GM12878 (cell line): ENCODE results near the gene SAPCD2. TPM values are rescaled to one million over a fixed set of nuclear protein-coding genes. Genes with fewer than 3 reads are reported as not detected.

ENCODE experiments used
- ATAC-seq: fragments of 200-7000 bp; cut with Tn5 transposase; 3 replicates; pipeline ENCODE4 v1.9.1; 2020; ENCODE audit warnings: mild to moderate bottlenecking, moderate library complexity
- BruUV-seq: library from RNA; stranded (reverse); fragments of 400-500 nt; replicated peaks from 2 replicates; lab custom pipeline; 2021; lab: Mats Ljungman, UMichigan
- CTCF ChIA-PET: fragments of 300-600 bp; sonication (Branson Sonifier 250); formaldehyde crosslinking; extraction: SDS; loops from one replicate; lab custom pipeline; 2021; ENCODE audit warnings: inconsistent platforms; lab: Yijun Ruan, JAX
- POLR2A ChIA-PET: fragments of 350-600 bp; formaldehyde crosslinking; extraction: SDS; loops from one replicate; lab custom pipeline; 2021; ENCODE audit warnings: inconsistent platforms; lab: Charles Lee
- RAD21 ChIA-PET: fragments of 300-600 bp; sonication (Branson Sonifier 250); formaldehyde crosslinking; loops from one replicate; lab custom pipeline; 2023; ENCODE audit warnings: antibody characterized with exemption; ENCODE audit not compliant: unreplicated experiment; lab: Charles Lee
- SMC1A ChIA-PET: fragments of 300-600 bp; sonication (Branson Sonifier 250); formaldehyde crosslinking; loops from one replicate; lab custom pipeline; 2023; ENCODE audit not compliant: unreplicated experiment, uncharacterized antibody; lab: Charles Lee
- DNase-seq: peaks from one replicate; pipeline ENCODE4 v3.0.0-alpha.2; 2011; ENCODE audit warnings: low read depth, low spot score
- FAIRE-seq: peaks from 3 replicates; lab custom pipeline; 2011; peaks lifted over from hg19 to GRCh38; lab: Jason Lieb, UNC
- H2AFZ ChIP-seq: 2 replicates; pipeline ENCODE4 v1.6.0; 2011; ENCODE audit warnings: low read depth, low read length, control low read depth; ENCODE audit not compliant: control insufficient read depth
- H3K27ac ChIP-seq: 2 replicates; pipeline ENCODE4 v1.5.1; 2011; ENCODE audit warnings: control low read depth; ENCODE audit not compliant: control insufficient read depth, insufficient read depth
- H3K27me3 ChIP-seq, 2 experiments: replicated peaks in 1 of 2; 2 replicates each; pipeline versions ENCODE4 v1.6.0 to v1.6.1; 2011; ENCODE audit warnings: low read length in 1 of 2; ENCODE audit not compliant: control insufficient read depth in 2 of 2, insufficient read depth in 2 of 2
- H3K36me3 ChIP-seq, 2 experiments: 2 replicates each; pipeline ENCODE4 v1.5.1; 2011; ENCODE audit warnings: low read length in 1 of 2; ENCODE audit not compliant: control insufficient read depth in 2 of 2, insufficient read depth in 2 of 2
- H3K4me1 ChIP-seq: 2 replicates; pipeline ENCODE4 v1.6.1; 2011; ENCODE audit warnings: mild to moderate bottlenecking, low read length, moderate library complexity, mixed read lengths; ENCODE audit not compliant: control insufficient read depth, insufficient read depth
- H3K4me2 ChIP-seq: 2 replicates; pipeline ENCODE4 v1.6.0; 2011; ENCODE audit warnings: control low read depth; ENCODE audit not compliant: control insufficient read depth, insufficient read depth
- H3K4me3 ChIP-seq: fragments of 200-600 bp; sonication (generic); 2 replicates; pipeline ENCODE4 v1.5.1; 2016
- H3K79me2 ChIP-seq: 2 replicates; pipeline ENCODE4 v1.6.0; 2011; ENCODE audit warnings: low read length; ENCODE audit not compliant: control insufficient read depth, insufficient read depth
- H3K9ac ChIP-seq: 2 replicates; pipeline ENCODE4 v1.8.0; 2011; ENCODE audit warnings: low read length, control low read depth, mixed read lengths; ENCODE audit not compliant: control insufficient read depth, insufficient read depth
- H3K9me3 ChIP-seq: replicated peaks from 3 replicates; pipeline ENCODE4 v1.5.1; 2011; ENCODE audit warnings: mild to moderate bottlenecking, low read length; ENCODE audit not compliant: control insufficient read depth, insufficient read depth
- H4K20me1 ChIP-seq: 2 replicates; pipeline ENCODE4 v1.6.0; 2011; ENCODE audit not compliant: control insufficient read depth, insufficient read depth
- ATF7 ChIP-seq: fragments of 450-650 bp; IDR thresholded peaks from 2 replicates; pipeline ENCODE4 v1.6.1; 2016; ENCODE audit warnings: low read depth, mild to moderate bottlenecking
- BCL11A ChIP-seq: IDR thresholded peaks from 2 replicates; pipeline ENCODE4 v1.6.1; 2011; ENCODE audit warnings: low read depth, low read length
- CHD2 ChIP-seq: IDR thresholded peaks from 2 replicates; pipeline ENCODE4 v1.6.1; 2011; ENCODE audit warnings: low read depth, low read length, improper control_type of control experiment, borderline replicate concordance
- CREM ChIP-seq: IDR thresholded peaks from 2 replicates; pipeline ENCODE4 v1.6.1; 2014; ENCODE audit warnings: antibody characterized with exemption, low read depth
- KLF5 ChIP-seq: fragments of 450-650 bp; IDR thresholded peaks from 2 replicates; pipeline ENCODE4 v1.6.1; 2014; ENCODE audit warnings: mild to moderate bottlenecking; ENCODE audit not compliant: partially characterized antibody
- MXI1 ChIP-seq: fragments of 150-350 bp; IDR thresholded peaks from 2 replicates; pipeline ENCODE4 v1.6.1; 2011; ENCODE audit warnings: low read depth, mild to moderate bottlenecking, inconsistent platforms, low read length, improper control_type of control experiment
- POLR2AphosphoS5 ChIP-seq: IDR thresholded peaks from 2 replicates; pipeline ENCODE4 v1.6.1; 2011; ENCODE audit warnings: mild to moderate bottlenecking, low read length, inconsistent platforms
- POU2F2 ChIP-seq: IDR thresholded peaks from 3 replicates; pipeline ENCODE4 v1.6.1; 2011; ENCODE audit warnings: low read depth, mild to moderate bottlenecking, low read length, borderline replicate concordance
- RB1 ChIP-seq: fragments of 450-650 bp; formaldehyde crosslinking; IDR thresholded peaks from 2 replicates; pipeline ENCODE4 v1.6.1; 2017; ENCODE audit warnings: mild to moderate bottlenecking, borderline replicate concordance
- RBBP5 ChIP-seq: fragments of 200-600 bp; sonication (generic); conservative IDR thresholded peaks from 2 replicates; pipeline ENCODE4 v1.6.1; 2016
- SRF ChIP-seq, 2 experiments: IDR thresholded peaks; 2 replicates each; pipeline ENCODE4 v1.6.1; 2011; ENCODE audit warnings: low read depth in 2 of 2, low read length in 2 of 2, mild to moderate bottlenecking in 1 of 2, moderate library complexity in 1 of 2
- WGBS: methylation state at CpG from one replicate; pipeline ENCODE4 v1.1.6; 2016; ENCODE audit warnings: low lambda C conversion rate; ENCODE audit not compliant: insufficient replicate concordance, insufficient coverage; ENCODE audit errors: missing lambda C conversion rate; 5-methylcytosine and 5-hydroxymethylcytosine counted together
- in situ Hi-C: fragments of 300-500 bp; cut with MboI; formaldehyde crosslinking; loops from 9 replicates; pipeline ENCODE4 v1.14.3; 2018; ENCODE audit warnings: mixed read lengths
- intact Hi-C: fragments of 100-400 bp; cut with micrococcal nuclease; formaldehyde crosslinking; loops from one replicate; pipeline ENCODE4 v1.14.2; 2022; ENCODE audit not compliant: unreplicated experiment
- polyA plus RNA-seq, 11 experiments: library from polyadenylated mRNA; depleted of rRNA in 4 of 11; unstranded in 6 of 11; stranded (reverse) in 5 of 11; fragments of >200 nt; fragmentation: Nextera tagmentation in 4 of 11; fragmentation: Illumina TruSeq in 1 of 11; extraction: Ambion mirVana in 4 of 11; extraction: Trizol in 1 of 11; gene quantifications; 1 replicate in 1 of 11; 2 replicates in 10 of 11; pipeline versions ENCODE4 v1.2.1 to v1.2.3, GENCODE V29; 2011 to 2016; ENCODE audit warnings: inconsistent platforms in 2 of 11, missing spikeins in 2 of 11, low read depth in 1 of 11
- total RNA-seq, 4 experiments: library from RNA; depleted of rRNA in 3 of 4; stranded (reverse); fragments of >200 nt in 3 of 4; fragmentation: Illumina TruSeq in 1 of 4; extraction: Trizol in 1 of 4; gene quantifications; 2 replicates each; pipeline versions ENCODE4 v1.2.1 to v1.2.3, GENCODE V29; 2013 to 2021
- TF ChIP-seq, protein P1 (sequence below): fragments of 450-650 bp; IDR thresholded peaks from 2 replicates; pipeline ENCODE4 v1.6.1; 2018; ENCODE audit warnings: mild to moderate bottlenecking, low read depth, moderate library complexity; ENCODE audit not compliant: partially characterized antibody
- TF ChIP-seq, protein P2 (sequence below): IDR thresholded peaks from 2 replicates; pipeline ENCODE4 v1.6.1; 2012; ENCODE audit warnings: low read depth, low read length, improper control_type of control experiment
- TF ChIP-seq, protein P3 (sequence below): IDR thresholded peaks from 2 replicates; pipeline ENCODE4 v1.6.1; 2012; ENCODE audit warnings: low read depth, low read length, improper control_type of control experiment
- TF ChIP-seq, protein P4 (sequence below): IDR thresholded peaks from 2 replicates; pipeline ENCODE4 v1.6.1; 2011; ENCODE audit warnings: borderline replicate concordance, low read depth, mild to moderate bottlenecking, moderate library complexity, mixed read lengths, low read length; ENCODE audit not compliant: insufficient read depth; ENCODE audit errors: extremely low read length

The SAPCD2 gene
- total and polyA plus RNA-seq, 10 of the 15 experiments (the other 5 are each of a cell fraction or from before 2014, with no cell fraction given), result 1.6 to 35.2 (median 7.2) TPM

DNA sequence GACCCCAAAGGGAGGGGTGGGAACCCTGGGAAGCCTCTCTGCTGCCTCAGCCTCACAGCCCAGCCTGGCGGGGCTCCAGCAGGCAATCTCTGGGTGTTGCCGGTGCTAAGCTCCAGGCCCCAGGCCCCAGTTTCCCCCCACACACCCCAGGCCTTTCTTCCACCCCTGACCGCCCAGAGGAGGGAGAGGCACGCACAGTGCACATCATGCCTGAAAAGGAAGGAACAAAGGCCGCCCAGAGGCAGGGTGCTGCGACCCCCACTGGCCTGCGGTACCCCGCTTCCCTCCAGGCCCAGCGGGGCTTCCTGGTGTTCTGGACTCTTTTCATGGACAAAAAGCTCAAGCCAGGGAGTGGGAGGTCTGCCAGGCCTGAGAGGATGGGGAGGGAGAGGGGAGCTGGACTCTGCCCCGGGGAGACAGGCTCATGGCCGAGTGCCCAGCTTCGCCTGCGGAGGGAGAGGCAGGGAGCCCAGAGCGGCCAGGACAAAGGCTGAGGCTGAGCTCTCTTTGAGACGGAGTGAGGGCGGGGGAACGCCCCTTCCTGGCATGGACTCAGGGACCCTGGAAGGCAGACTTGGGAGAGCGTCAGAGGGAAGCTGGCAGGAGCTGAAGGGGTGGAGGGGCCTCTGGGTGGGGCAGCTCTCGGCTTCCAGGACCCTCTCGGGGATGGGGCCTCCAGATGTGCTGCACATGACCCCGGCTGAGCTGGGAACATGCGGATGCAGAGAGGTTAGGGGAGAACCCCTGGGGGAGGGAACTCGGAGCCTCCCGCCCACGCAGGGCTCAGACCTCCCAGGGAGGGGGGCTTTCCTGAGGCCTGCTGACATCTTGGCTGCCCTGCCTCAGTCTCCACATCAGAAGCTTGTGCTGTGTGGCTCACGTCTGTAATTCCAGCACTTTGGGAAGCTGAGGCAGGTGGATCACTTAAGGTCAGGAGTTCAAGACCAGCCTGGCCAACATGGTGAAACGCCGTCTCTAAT, 14.7 kb downstream of the SAPCD2 start:
- WGBS, result 60% methylated on average over 28 of the region's 28 CpGs
- peaks cover 6 to 13% of the 10 kb centered on the region in 2 experiments; a peak in 3 of 4 replicates for H3K27me3 ChIP-seq
- no peak overlapping the region for H3K9ac ChIP-seq
- CTCF ChIA-PET, result interaction anchor here (1.1 to 2.0 kb wide), 4 partner anchors 8 to 26 kb away, joined by 3 to 6 read pairs (median 5); no protein-coding TSS in a partner anchor
- SMC1A ChIA-PET, result no interaction called here
- ATAC-seq (no peak), DNase-seq (no peak), FAIRE-seq (no peak)
- no peaks in the 10 kb centered on the region for H4K20me1 ChIP-seq
- no TSS peak for BruUV-seq
- in situ Hi-C loops (no loop called here), intact Hi-C loops (no loop called here)
- no peaks in the 10 kb centered on the region for H3K4me1 ChIP-seq
- POLR2A ChIA-PET, result interaction anchor here (0.5 to 0.7 kb wide), 2 partner anchors 14 to 17 kb away, joined by 3 to 4 read pairs; no protein-coding TSS in a partner anchor
- RAD21 ChIA-PET, result interaction anchor here (1.0 to 1.1 kb wide), 3 partner anchors 12 to 22 kb away, joined by 3 to 4 read pairs (median 3); partner anchors contain the start of gene UAP1L1
- no peak overlapping the region for H3K27ac ChIP-seq
- no peak overlapping the region for H3K4me2 ChIP-seq
- H3K4me3 ChIP-seq, result no peak overlapping the region
- no peaks in the 10 kb centered on the region for H3K9me3 ChIP-seq
- H2AFZ ChIP-seq, result no peak overlapping the region
- H3K79me2 ChIP-seq, result no peaks in the 10 kb centered on the region
- H3K36me3 ChIP-seq, result no peaks in the 10 kb centered on the region
- TF ChIP-seq RB1 (no peak), MXI1 (no peak), RBBP5 (no peak), ATF7 (no peak), POLR2AphosphoS5 (no peak), BCL11A (no peak), CHD2 (no peak), POU2F2 (no peak), KLF5 (no peak), CREM (no peak), SRF (IDR thresholded peaks at IDR 0.05; ENCODE audit: low read depth in 2 of 2, low read length in 2 of 2) (no peak)
- TF ChIP-seq, protein P1, sequence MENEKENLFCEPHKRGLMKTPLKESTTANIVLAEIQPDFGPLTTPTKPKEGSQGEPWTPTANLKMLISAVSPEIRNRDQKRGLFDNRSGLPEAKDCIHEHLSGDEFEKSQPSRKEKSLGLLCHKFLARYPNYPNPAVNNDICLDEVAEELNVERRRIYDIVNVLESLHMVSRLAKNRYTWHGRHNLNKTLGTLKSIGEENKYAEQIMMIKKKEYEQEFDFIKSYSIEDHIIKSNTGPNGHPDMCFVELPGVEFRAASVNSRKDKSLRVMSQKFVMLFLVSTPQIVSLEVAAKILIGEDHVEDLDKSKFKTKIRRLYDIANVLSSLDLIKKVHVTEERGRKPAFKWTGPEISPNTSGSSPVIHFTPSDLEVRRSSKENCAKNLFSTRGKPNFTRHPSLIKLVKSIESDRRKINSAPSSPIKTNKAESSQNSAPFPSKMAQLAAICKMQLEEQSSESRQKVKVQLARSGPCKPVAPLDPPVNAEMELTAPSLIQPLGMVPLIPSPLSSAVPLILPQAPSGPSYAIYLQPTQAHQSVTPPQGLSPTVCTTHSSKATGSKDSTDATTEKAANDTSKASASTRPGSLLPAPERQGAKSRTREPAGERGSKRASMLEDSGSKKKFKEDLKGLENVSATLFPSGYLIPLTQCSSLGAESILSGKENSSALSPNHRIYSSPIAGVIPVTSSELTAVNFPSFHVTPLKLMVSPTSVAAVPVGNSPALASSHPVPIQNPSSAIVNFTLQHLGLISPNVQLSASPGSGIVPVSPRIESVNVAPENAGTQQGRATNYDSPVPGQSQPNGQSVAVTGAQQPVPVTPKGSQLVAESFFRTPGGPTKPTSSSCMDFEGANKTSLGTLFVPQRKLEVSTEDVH, result no peak
- TF ChIP-seq, protein P2, sequence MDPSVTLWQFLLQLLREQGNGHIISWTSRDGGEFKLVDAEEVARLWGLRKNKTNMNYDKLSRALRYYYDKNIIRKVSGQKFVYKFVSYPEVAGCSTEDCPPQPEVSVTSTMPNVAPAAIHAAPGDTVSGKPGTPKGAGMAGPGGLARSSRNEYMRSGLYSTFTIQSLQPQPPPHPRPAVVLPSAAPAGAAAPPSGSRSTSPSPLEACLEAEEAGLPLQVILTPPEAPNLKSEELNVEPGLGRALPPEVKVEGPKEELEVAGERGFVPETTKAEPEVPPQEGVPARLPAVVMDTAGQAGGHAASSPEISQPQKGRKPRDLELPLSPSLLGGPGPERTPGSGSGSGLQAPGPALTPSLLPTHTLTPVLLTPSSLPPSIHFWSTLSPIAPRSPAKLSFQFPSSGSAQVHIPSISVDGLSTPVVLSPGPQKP, result no peak
- TF ChIP-seq, protein P3, sequence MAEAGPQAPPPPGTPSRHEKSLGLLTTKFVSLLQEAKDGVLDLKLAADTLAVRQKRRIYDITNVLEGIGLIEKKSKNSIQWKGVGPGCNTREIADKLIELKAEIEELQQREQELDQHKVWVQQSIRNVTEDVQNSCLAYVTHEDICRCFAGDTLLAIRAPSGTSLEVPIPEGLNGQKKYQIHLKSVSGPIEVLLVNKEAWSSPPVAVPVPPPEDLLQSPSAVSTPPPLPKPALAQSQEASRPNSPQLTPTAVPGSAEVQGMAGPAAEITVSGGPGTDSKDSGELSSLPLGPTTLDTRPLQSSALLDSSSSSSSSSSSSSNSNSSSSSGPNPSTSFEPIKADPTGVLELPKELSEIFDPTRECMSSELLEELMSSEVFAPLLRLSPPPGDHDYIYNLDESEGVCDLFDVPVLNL, result no peak
- TF ChIP-seq, protein P4, sequence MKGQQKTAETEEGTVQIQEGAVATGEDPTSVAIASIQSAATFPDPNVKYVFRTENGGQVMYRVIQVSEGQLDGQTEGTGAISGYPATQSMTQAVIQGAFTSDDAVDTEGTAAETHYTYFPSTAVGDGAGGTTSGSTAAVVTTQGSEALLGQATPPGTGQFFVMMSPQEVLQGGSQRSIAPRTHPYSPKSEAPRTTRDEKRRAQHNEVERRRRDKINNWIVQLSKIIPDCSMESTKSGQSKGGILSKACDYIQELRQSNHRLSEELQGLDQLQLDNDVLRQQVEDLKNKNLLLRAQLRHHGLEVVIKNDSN, result no peak
